Endodermal cell (in vitro differentiated cells): ENCODE data around the gene TMEM14B. TPM values are rescaled to one million over a fixed set of nuclear protein-coding genes. Genes with fewer than 3 reads are reported as not detected.
"Not testable (repeated sequence)": the region's sequence is repeated elsewhere in the genome, so short reads cannot be mapped to it uniquely, and the experiment has no call there.

Experiments
- DNase-seq: peaks from one replicate; pipeline ENCODE4 v3.0.0-alpha.2; 2017
- H3K27ac ChIP-seq: 2 replicates; pipeline ENCODE4 v1.5.1; 2013; ENCODE audit warnings: mild to moderate bottlenecking, low read depth, low read length, moderate library complexity
- H3K27me3 ChIP-seq: 2 replicates; pipeline ENCODE4 v1.6.1; 2013; ENCODE audit warnings: mild to moderate bottlenecking, low read length, moderate library complexity; ENCODE audit not compliant: insufficient read depth, control insufficient read depth, poor library complexity, severe bottlenecking
- H3K36me3 ChIP-seq: 2 replicates; pipeline ENCODE4 v1.7.0; 2013; ENCODE audit warnings: mild to moderate bottlenecking, low read length, moderate library complexity; ENCODE audit not compliant: control insufficient read depth, insufficient read depth
- H3K4me1 ChIP-seq: one replicate; pipeline ENCODE4 v1.7.0; 2013; ENCODE audit warnings: low read length; ENCODE audit not compliant: control insufficient read depth, insufficient read depth
- H3K4me3 ChIP-seq: 2 replicates; pipeline ENCODE4 v1.5.1; 2013; ENCODE audit warnings: mild to moderate bottlenecking, low read length, moderate library complexity
- H3K9ac ChIP-seq: 2 replicates; pipeline ENCODE4 v1.6.1; 2013; ENCODE audit warnings: mild to moderate bottlenecking, low read length, moderate library complexity; ENCODE audit not compliant: poor library complexity, severe bottlenecking; ENCODE audit errors: extremely low read depth
- H3K9me3 ChIP-seq: 2 replicates; pipeline ENCODE4 v1.6.1; 2013; ENCODE audit warnings: mild to moderate bottlenecking, low read length, moderate library complexity; ENCODE audit not compliant: control insufficient read depth
- H3K27ac Mint-ChIP-seq: 2 replicates; pipeline ENCODE4 v1.8.0; 2020; ENCODE audit warnings: mixed read lengths
- H3K27me3 Mint-ChIP-seq: 2 replicates; pipeline ENCODE4 v1.8.0; 2021; ENCODE audit warnings: mild to moderate bottlenecking, mixed read lengths; ENCODE audit not compliant: insufficient read depth
- H3K36me3 Mint-ChIP-seq: 2 replicates; pipeline ENCODE4 v1.8.0; 2020; ENCODE audit warnings: low read depth, mixed read lengths
- H3K4me1 Mint-ChIP-seq: 2 replicates; pipeline ENCODE4 v1.8.0; 2020; ENCODE audit warnings: mixed read lengths
- H3K4me3 Mint-ChIP-seq: 2 replicates; pipeline ENCODE4 v1.8.0; 2020; ENCODE audit warnings: mild to moderate bottlenecking, moderate library complexity, mixed read lengths
- H3K9me3 Mint-ChIP-seq: 2 replicates; pipeline ENCODE4 v1.8.0; 2020; ENCODE audit warnings: mild to moderate bottlenecking, mixed read lengths
- CTCF ChIP-seq: fragments of 200-600 bp; sonication (generic); conservative IDR thresholded peaks from 2 replicates; pipeline ENCODE4 v1.5.0; 2021; ENCODE audit warnings: antibody characterized with exemption, mild to moderate bottlenecking
- WGBS, 2 experiments: methylation state at CpG; one replicate each; pipeline versions ENCODE4 v1.1.5 to v1.1.7; 2013; ENCODE audit warnings: missing lambda C conversion rate in 2 of 2, mixed read lengths in 1 of 2; ENCODE audit not compliant: insufficient coverage in 1 of 2, insufficient read length in 1 of 2; 5-methylcytosine and 5-hydroxymethylcytosine counted together
- total RNA-seq, 2 donors: library from RNA; stranded (reverse); fragmentation: NEBNext Ultra II Directional in 1 of 2; extraction: Animal tissue kit (Norgen Biotek cat#: 25700) in 1 of 2; gene quantifications; 2 replicates in 1 of 2; 3 replicates in 1 of 2; pipeline ENCODE4 v1.2.1, GENCODE V29; 2021

The TMEM14B gene
- total RNA-seq, 2 donors from 2014 or later, result 165 to 242 TPM

- Histone ChIP-seq H3K9me3 (no peaks in the 10 kb centered on the region), H3K9ac (peak overlapping the region; percentile 93), H3K27me3 (no peaks in the 10 kb centered on the region), H3K27ac (peak overlapping the region; percentile 62), H3K4me1 (peaks cover 18% of the 10 kb centered on the region), H3K4me3 (peak overlapping the region; percentile 87), H3K36me3 (peaks cover 44% of the 10 kb centered on the region)
- peaks cover 44% of the 10 kb centered on the region for H3K36me3 Mint-ChIP-seq
- peaks cover 67% of the 10 kb centered on the region for H3K4me1 Mint-ChIP-seq
- no peak for TF ChIP-seq CTCF
- no peaks in the 10 kb centered on the region for H3K9me3 Mint-ChIP-seq
- WGBS, 2 experiments, result 71 to 83% methylated on average over 1 to 2 of the region's 2 CpGs
- H3K4me3 Mint-ChIP-seq, result peak overlapping the region; percentile 95
- DNase-seq, result no peak
- H3K27me3 Mint-ChIP-seq, result no peaks in the 10 kb centered on the region
- H3K27ac Mint-ChIP-seq, result peak overlapping the region; percentile 97
Measured at GRCh38 chr6:10749734-10750133, 2.1 kb downstream of the TMEM14B start.

DNA sequence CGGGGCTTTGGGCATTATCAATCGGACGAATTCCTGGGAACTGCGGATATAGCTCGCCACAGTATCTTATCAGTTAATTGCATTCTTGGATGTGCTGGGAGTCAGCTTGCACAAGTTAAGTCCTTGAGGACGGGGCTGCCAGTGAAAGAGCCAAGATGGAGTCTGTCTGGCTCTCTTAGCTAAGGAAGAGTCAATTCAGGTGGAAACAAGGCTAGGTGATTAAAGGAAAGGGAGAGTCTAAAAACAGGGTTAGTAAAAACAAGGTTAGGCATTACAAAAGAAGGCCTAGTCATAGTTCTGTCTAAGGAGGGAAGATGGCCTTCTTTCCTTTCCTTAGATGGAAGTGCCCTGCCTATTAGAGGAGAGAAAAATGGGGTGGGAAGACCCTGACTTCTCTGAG lies 3.0 kb downstream of the TMEM14B start:
- Mint-ChIP-seq H3K36me3 (peaks cover 52% of the 10 kb centered on the region), H3K27ac (peak overlapping the region; percentile 97), H3K4me3 (peak overlapping the region; percentile 95), H3K4me1 (peaks cover 61% of the 10 kb centered on the region)
- not testable (repeated sequence) for H3K9me3 ChIP-seq, H3K27me3 Mint-ChIP-seq, DNase-seq, H3K27me3 ChIP-seq, H3K9me3 Mint-ChIP-seq, H3K9ac ChIP-seq, H3K27ac ChIP-seq
- Histone ChIP-seq H3K4me1 (peaks cover 18% of the 10 kb centered on the region), H3K4me3 (peak overlapping the region; percentile 61), H3K36me3 (peaks cover 52% of the 10 kb centered on the region)
- 56 to 69% methylated on average over 1 to 6 of the region's 6 CpGs for WGBS, 2 experiments

DNA sequence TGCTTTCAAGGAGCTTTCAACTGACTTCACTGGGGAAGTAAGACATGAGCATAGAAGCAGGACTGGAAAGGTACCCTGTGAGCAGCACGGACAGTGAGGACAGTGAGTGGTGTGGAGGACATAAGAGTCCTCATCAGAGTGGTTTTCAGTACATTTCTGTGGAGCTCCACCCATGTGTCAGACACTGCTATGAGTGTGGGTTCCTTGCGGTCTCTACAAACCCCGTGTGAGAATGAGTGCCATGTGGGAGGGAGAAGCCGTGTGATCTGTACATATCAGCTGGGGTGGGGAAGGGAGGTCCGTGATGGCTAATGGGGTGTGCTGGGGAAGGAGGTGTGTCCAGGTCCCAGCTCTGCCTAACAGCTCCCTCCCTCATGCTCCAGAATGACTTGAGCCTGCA lies 4.2 kb downstream of the TMEM14B start:
- not testable (repeated sequence) for H3K27ac ChIP-seq, H3K27me3 ChIP-seq, H3K27me3 Mint-ChIP-seq, H3K9ac ChIP-seq, DNase-seq, H3K9me3 ChIP-seq, H3K9me3 Mint-ChIP-seq
- H3K36me3 ChIP-seq, result peaks cover 63% of the 10 kb centered on the region
- H3K4me3 Mint-ChIP-seq, result peak overlapping the region; percentile 95
- H3K4me1 ChIP-seq, result peaks cover 18% of the 10 kb centered on the region
- H3K4me3 ChIP-seq, result peak overlapping the region; percentile 61
- peaks cover 63% of the 10 kb centered on the region for H3K36me3 Mint-ChIP-seq
- H3K4me1 Mint-ChIP-seq, result peaks cover 52% of the 10 kb centered on the region
- peak overlapping the region; percentile 97 for H3K27ac Mint-ChIP-seq
- 75 to 94% methylated on average over 1 to 4 of the region's 5 CpGs for WGBS, 2 experiments

DNA sequence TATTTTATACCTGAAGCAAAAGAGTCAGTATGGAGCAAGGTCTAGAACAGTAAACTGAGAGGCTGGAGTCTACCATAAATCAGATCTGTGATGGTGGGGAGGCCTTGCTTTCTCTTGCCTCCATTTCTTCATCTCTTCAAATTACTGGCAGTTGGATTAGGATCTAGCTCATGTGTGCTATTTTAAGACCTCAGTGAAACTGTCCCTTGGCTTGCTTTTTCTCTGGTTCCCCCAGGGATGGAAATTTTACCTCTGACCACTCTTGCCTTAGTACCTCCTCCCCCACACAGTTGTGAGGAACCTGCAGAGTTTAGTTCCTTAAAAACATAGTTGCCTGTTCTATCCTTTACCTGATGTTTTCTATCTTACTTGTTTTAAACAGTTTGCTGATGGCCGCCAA lies 8.5 kb downstream of the TMEM14B start:
- no peak for TF ChIP-seq CTCF
- Mint-ChIP-seq H3K4me1 (peaks cover 19% of the 10 kb centered on the region), H3K27me3 (no peaks in the 10 kb centered on the region), H3K36me3 (peaks cover 91% of the 10 kb centered on the region), H3K9me3 (no peaks in the 10 kb centered on the region), H3K27ac (no peak overlapping the region), H3K4me3 (no peak overlapping the region)
- DNase-seq, result no peak
- H3K27ac ChIP-seq, result no peak overlapping the region
- H3K27me3 ChIP-seq, result no peaks in the 10 kb centered on the region
- H3K9ac ChIP-seq, result no peak overlapping the region
- 81% methylated on average over 1 of the region's 1 CpG; no CpG with 5 or more reads in 1 of the 2 experiments for WGBS, 2 experiments
- H3K4me1 ChIP-seq, result peaks cover 8% of the 10 kb centered on the region
- no peak overlapping the region for H3K4me3 ChIP-seq
- no peaks in the 10 kb centered on the region for H3K9me3 ChIP-seq
- H3K36me3 ChIP-seq, result peaks cover 84% of the 10 kb centered on the region
